H9 (cell line): Measurements from ENCODE around the gene ATRIP. TPM values are rescaled to one million over a fixed set of nuclear protein-coding genes. Genes with fewer than 3 reads are reported as not detected.

Experiments used
- DNase-seq: peaks from one replicate; pipeline ENCODE4 v3.0.0-alpha.2; 2017
- H2AFZ ChIP-seq: one replicate; pipeline ENCODE4 v1.6.1; 2013; ENCODE audit warnings: mild to moderate bottlenecking, low read length, control low read depth, moderate library complexity
- H2AK5ac ChIP-seq: 2 replicates; pipeline ENCODE4 v1.6.1; 2013; ENCODE audit warnings: low read length, control low read depth, mixed read lengths; ENCODE audit not compliant: insufficient read length
- H2BK120ac ChIP-seq: one replicate; pipeline ENCODE4 v1.6.1; 2013; ENCODE audit warnings: low read depth, mild to moderate bottlenecking, low read length, control low read depth, inconsistent platforms; ENCODE audit not compliant: poor library complexity, severe bottlenecking
- H2BK12ac ChIP-seq: 2 replicates; pipeline ENCODE4 v1.6.1; 2013; ENCODE audit warnings: low read length, control low read depth, mixed read lengths, low read depth; ENCODE audit not compliant: insufficient read length
- H2BK15ac ChIP-seq: 2 replicates; pipeline ENCODE4 v1.6.1; 2013; ENCODE audit warnings: low read depth, low read length, control low read depth
- H2BK20ac ChIP-seq: one replicate; pipeline ENCODE4 v1.6.1; 2013; ENCODE audit warnings: low read depth, mild to moderate bottlenecking, low read length, control low read depth, inconsistent platforms; ENCODE audit not compliant: poor library complexity, severe bottlenecking
- H2BK5ac ChIP-seq: 2 replicates; pipeline ENCODE4 v1.6.1; 2013; ENCODE audit warnings: low read length, control low read depth, mixed read lengths; ENCODE audit not compliant: insufficient read length
- H3K14ac ChIP-seq: 2 replicates; pipeline ENCODE4 v1.6.1; 2013; ENCODE audit warnings: low read length, control low read depth; ENCODE audit not compliant: insufficient read depth
- H3K18ac ChIP-seq: 2 replicates; pipeline ENCODE4 v1.6.1; 2013; ENCODE audit warnings: low read depth, mild to moderate bottlenecking, mixed read lengths, low read length, control low read depth; ENCODE audit not compliant: insufficient read length
- H3K23ac ChIP-seq: 2 replicates; pipeline ENCODE4 v1.6.1; 2013; ENCODE audit warnings: low read length, control low read depth, mixed read lengths, low read depth; ENCODE audit not compliant: insufficient read length
- H3K23me2 ChIP-seq: 2 replicates; pipeline ENCODE4 v1.6.1; 2013; ENCODE audit warnings: low read depth, mild to moderate bottlenecking, mixed read lengths, low read length, control low read depth; ENCODE audit not compliant: insufficient read length, poor library complexity, severe bottlenecking
- H3K27ac ChIP-seq: 2 replicates; pipeline ENCODE4 v1.5.1; 2013; ENCODE audit warnings: low read length, control low read depth, mixed read lengths, low read depth; ENCODE audit not compliant: insufficient read length
- H3K27me3 ChIP-seq: 2 replicates; pipeline ENCODE4 v1.6.1; 2013; ENCODE audit warnings: low read length, control low read depth, inconsistent platforms; ENCODE audit not compliant: insufficient read depth
- H3K4ac ChIP-seq: 2 replicates; pipeline ENCODE4 v1.6.1; 2013; ENCODE audit warnings: low read depth, mild to moderate bottlenecking, control low read depth, inconsistent platforms, low read length, moderate library complexity
- H3K4me1 ChIP-seq: 2 replicates; pipeline ENCODE4 v1.6.1; 2013; ENCODE audit warnings: low read length, control low read depth, inconsistent platforms; ENCODE audit not compliant: insufficient read depth
- H3K4me2 ChIP-seq: 2 replicates; pipeline ENCODE4 v1.6.1; 2013; ENCODE audit warnings: low read length, control low read depth, mixed read lengths; ENCODE audit not compliant: insufficient read length, insufficient read depth
- H3K56ac ChIP-seq: 2 replicates; pipeline ENCODE4 v1.6.1; 2013; ENCODE audit warnings: low read depth, mild to moderate bottlenecking, mixed read lengths, low read length, control low read depth; ENCODE audit not compliant: insufficient read length
- H3K79me1 ChIP-seq: 2 replicates; pipeline ENCODE4 v1.6.1; 2013; ENCODE audit warnings: low read depth, mild to moderate bottlenecking, moderate library complexity, low read length, control low read depth, inconsistent platforms; ENCODE audit not compliant: insufficient read depth, poor library complexity, severe bottlenecking
- H3K79me2 ChIP-seq: 2 replicates; pipeline ENCODE4 v1.6.1; 2013; ENCODE audit warnings: low read length, control low read depth, inconsistent platforms; ENCODE audit not compliant: insufficient read depth
- H3K9ac ChIP-seq: 2 replicates; pipeline ENCODE4 v1.6.1; 2013; ENCODE audit warnings: low read length, control low read depth, mixed read lengths; ENCODE audit not compliant: insufficient read length; ENCODE audit errors: extremely low read depth
- H3K9me3 ChIP-seq: one replicate; pipeline ENCODE4 v1.6.1; 2013; ENCODE audit warnings: low read depth, low read length, inconsistent platforms; ENCODE audit not compliant: control insufficient read depth
- H3T11ph ChIP-seq: one replicate; pipeline ENCODE4 v1.6.1; 2013; ENCODE audit warnings: mild to moderate bottlenecking, low read length, control low read depth, inconsistent platforms
- H4K20me1 ChIP-seq: one replicate; pipeline ENCODE4 v1.6.1; 2013; ENCODE audit not compliant: control insufficient read depth, insufficient read length, insufficient read depth
- H4K5ac ChIP-seq: 2 replicates; pipeline ENCODE4 v1.6.1; 2013; ENCODE audit warnings: low read depth, mild to moderate bottlenecking, mixed read lengths, low read length, control low read depth; ENCODE audit not compliant: insufficient read length
- H4K8ac ChIP-seq: replicated peaks from 2 replicates; pipeline ENCODE4 v1.6.1; 2013; ENCODE audit warnings: low read length, control low read depth, mixed read lengths, low read depth; ENCODE audit not compliant: insufficient read length
- H4K91ac ChIP-seq: 2 replicates; pipeline ENCODE4 v1.6.1; 2013; ENCODE audit warnings: low read depth, mild to moderate bottlenecking, moderate library complexity, mixed read lengths, low read length, control low read depth; ENCODE audit not compliant: insufficient read length
- H3K27ac Mint-ChIP-seq, 3 experiments: 2 replicates in 2 of 3; 3 replicates in 1 of 3; pipeline ENCODE4 v1.8.0; 2020 to 2021; ENCODE audit warnings: mixed read lengths in 3 of 3, mild to moderate bottlenecking in 1 of 3, moderate library complexity in 1 of 3
- H3K27me3 Mint-ChIP-seq: 2 replicates; pipeline ENCODE4 v1.8.0; 2021; ENCODE audit warnings: low read depth, mild to moderate bottlenecking, moderate library complexity, mixed read lengths
- H3K36me3 Mint-ChIP-seq, 3 experiments: 2 replicates in 2 of 3; 3 replicates in 1 of 3; pipeline ENCODE4 v1.8.0; 2020 to 2021; ENCODE audit warnings: low read depth in 3 of 3, mixed read lengths in 3 of 3; ENCODE audit not compliant: insufficient read depth in 1 of 3
- H3K4me1 Mint-ChIP-seq, 2 experiments: 2 replicates each; pipeline ENCODE4 v1.8.0; 2020; ENCODE audit warnings: mixed read lengths in 2 of 2
- H3K4me3 Mint-ChIP-seq, 2 experiments: 2 replicates in 1 of 2; 3 replicates in 1 of 2; pipeline ENCODE4 v1.8.0; 2020 to 2021; ENCODE audit warnings: mild to moderate bottlenecking in 2 of 2, mixed read lengths in 2 of 2, moderate library complexity in 1 of 2
- H3K9me3 Mint-ChIP-seq, 2 experiments: 2 replicates in 1 of 2; 3 replicates in 1 of 2; pipeline ENCODE4 v1.8.0; 2020; ENCODE audit warnings: mild to moderate bottlenecking in 2 of 2, mixed read lengths in 2 of 2, moderate library complexity in 1 of 2
- CTCF ChIP-seq: fragments of 200-600 bp; sonication (generic); conservative IDR thresholded peaks from 3 replicates; pipeline ENCODE4 v1.8.0; 2021; ENCODE audit warnings: antibody characterized with exemption, mild to moderate bottlenecking
- WGBS: extraction: QIAGEN DNeasy Blood & Tissue Kit; methylation state at CpG from one replicate; pipeline ENCODE4 v1.1.7; 2013; ENCODE audit warnings: missing lambda C conversion rate, low lambda C conversion rate, mixed read lengths; ENCODE audit not compliant: insufficient read length; ENCODE audit errors: extremely low coverage; 5-methylcytosine and 5-hydroxymethylcytosine counted together
- total RNA-seq: library from RNA; stranded (reverse); gene quantifications from 2 replicates; pipeline ENCODE4 v1.2.1, GENCODE V29; 2021

ATRIP gene
- total RNA-seq, 1 experiment from 2014 or later = 16.3 TPM

DNA sequence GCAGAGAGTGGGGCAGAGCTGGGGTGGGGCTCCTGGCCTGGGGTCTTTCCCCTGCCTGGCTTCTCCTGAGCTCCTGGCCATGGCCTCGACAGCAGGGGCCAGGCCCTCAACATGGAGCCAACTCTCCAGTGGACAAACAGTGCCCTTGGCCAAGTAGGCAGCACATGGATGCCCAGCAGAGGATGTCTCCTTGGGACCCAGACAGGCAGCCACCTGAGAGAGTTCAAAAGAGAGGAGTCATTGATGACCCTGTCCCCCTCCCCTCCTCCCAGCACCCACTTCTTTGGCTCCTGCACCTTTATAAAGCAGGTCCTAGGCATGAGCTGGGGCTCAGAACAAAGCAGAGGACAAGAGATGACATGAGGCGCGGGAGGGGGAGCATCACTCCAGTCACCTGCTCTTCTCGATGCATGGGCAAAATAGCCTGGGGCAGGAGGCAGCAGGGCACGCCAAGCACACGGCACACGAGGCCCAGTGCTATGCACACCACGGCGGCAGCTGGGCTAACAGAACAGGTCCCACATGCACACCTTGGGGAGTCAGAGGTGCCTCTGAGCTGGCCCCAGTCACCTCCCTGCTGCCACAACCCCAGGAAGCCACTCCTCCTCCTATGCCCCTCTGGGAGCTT is 30.0 kb downstream of the ATRIP start:
- no peak overlapping the region for H3K4me3 Mint-ChIP-seq
- Histone ChIP-seq H3T11ph (no peak overlapping the region), H3K27me3 (no peaks in the 10 kb centered on the region), H2BK120ac (no peak overlapping the region), H2AK5ac (no peak overlapping the region), H2AFZ (no peak overlapping the region), H2BK20ac (no peak overlapping the region), H3K23me2 (peaks cover 5% of the 10 kb centered on the region), H2BK15ac (no peak overlapping the region), H3K14ac (no peak overlapping the region), H4K8ac (no peak overlapping the region), H3K23ac (no peak overlapping the region), H3K79me1 (no peaks in the 10 kb centered on the region), H3K4ac (no peak overlapping the region), H4K91ac (no peak overlapping the region), H2BK5ac (no peak overlapping the region), H3K27ac (no peak overlapping the region), H4K20me1 (no peaks in the 10 kb centered on the region), H4K5ac (no peak overlapping the region), H3K9ac (no peak overlapping the region), H3K4me2 (no peak overlapping the region), H3K56ac (no peak overlapping the region), H2BK12ac (no peak overlapping the region), H3K79me2 (no peaks in the 10 kb centered on the region), H3K4me1 (peaks cover 7% of the 10 kb centered on the region; the same call in 1 of the 2 replicates), H3K18ac (no peak overlapping the region), H3K9me3 (no peaks in the 10 kb centered on the region)
- no peak for DNase-seq
- no peaks in the 10 kb centered on the region; a peak in 1 of 5 replicates for H3K9me3 Mint-ChIP-seq
- no peaks in the 10 kb centered on the region for H3K27me3 Mint-ChIP-seq
- no peak overlapping the region; a peak in 2 of 7 replicates for H3K27ac Mint-ChIP-seq
- WGBS = no CpG with 5 or more reads among the region's 9 CpGs
- no peak for TF ChIP-seq CTCF
- H3K4me1 Mint-ChIP-seq = peaks cover 43 to 47% of the 10 kb centered on the region in 2 experiments
- H3K36me3 Mint-ChIP-seq = peaks cover 5 to 6% (median 6%) of the 10 kb centered on the region in 3 experiments; a peak in 5 of 7 replicates
